Measurements from ENCODE around the gene PCED1A. TPM values are rescaled to one million over a fixed set of nuclear protein-coding genes. Genes with fewer than 3 reads are reported as not detected.
"Not testable (repeated sequence)": the region's sequence is repeated elsewhere in the genome, so short reads cannot be mapped to it uniquely, and the experiment has no call there.

Gene PCED1A
- total RNA-seq, 4 donors from 2014 or later: 2.6 to 9.3 (median 5.7) TPM

GRCh38 chr20:2809690-2810089 is 30.8 kb downstream of the PCED1A start:
- Histone ChIP-seq H3K9me3 (peaks cover 0 to 5% (median 0%) of the 10 kb centered on the region in 3 donors), H3K27ac (no peak overlapping the region), H3K4me1 (no peaks in the 10 kb centered on the region), H3K27me3 (peaks cover 25 to 46% (median 37%) of the 10 kb centered on the region in 3 donors), H3K4me3 (no peak overlapping the region), H3K36me3 (no peaks in the 10 kb centered on the region)
- intact Hi-C loops (cut with DNase I; ENCODE audit: low total_unique reads) (no loop called here), in situ Hi-C loops (cut with MboI; ENCODE audit: low sequenced_read_pairs in 4 of 4) (no loop called here)
- TF ChIP-seq CTCF (IDR thresholded peaks at IDR 0.05 in 4 of 5, conservative IDR thresholded peaks at IDR 0.05 in 1 of 5) (no peak), POLR2A (IDR thresholded peaks at IDR 0.05) (no peak)
- DNase-seq: no peak
- ATAC-seq: no peak

- DNase-seq; H3K4me3 ChIP-seq; H3K36me3 ChIP-seq; H3K4me1 ChIP-seq; H3K27ac ChIP-seq; ATAC-seq; in situ Hi-C loops (cut with MboI; ENCODE audit: low sequenced_read_pairs in 4 of 4); intact Hi-C loops (cut with DNase I; ENCODE audit: low total_unique reads); H3K9me3 ChIP-seq: not testable (repeated sequence)
- peaks cover 41 to 62% (median 45%) of the 10 kb centered on the region in 3 donors for H3K27me3 ChIP-seq
These were observed 32.5 kb downstream of the PCED1A start for GRCh38 chr20:2807929-2808328.

- no peaks in the 10 kb centered on the region for H3K4me1 ChIP-seq
- TF ChIP-seq POLR2A (IDR thresholded peaks at IDR 0.05): no peak
- no peak for TF ChIP-seq CTCF (IDR thresholded peaks at IDR 0.05 in 4 of 5, conservative IDR thresholded peaks at IDR 0.05 in 1 of 5)
- H3K36me3 ChIP-seq: no peaks in the 10 kb centered on the region
- in situ Hi-C loops (cut with MboI; ENCODE audit: low sequenced_read_pairs in 4 of 4) (no loop called here), intact Hi-C loops (cut with DNase I; ENCODE audit: low total_unique reads) (no loop called here)
- H3K27me3 ChIP-seq: peaks cover 44 to 66% (median 44%) of the 10 kb centered on the region in 3 donors
- ATAC-seq: no peak
- no peak overlapping the region for H3K4me3 ChIP-seq
- H3K27ac ChIP-seq: no peak overlapping the region
- peaks cover 0 to 3% (median 0%) of the 10 kb centered on the region in 3 donors for H3K9me3 ChIP-seq
- DNase-seq: no peak
These were observed 33.4 kb downstream of the PCED1A start for GRCh38 chr20:2807019-2807418.

GRCh38 chr20:2806351-2806701 is 34.1 kb downstream of the PCED1A start:
- no peaks in the 10 kb centered on the region for H3K4me1 ChIP-seq
- in situ Hi-C loops (cut with MboI; ENCODE audit: low sequenced_read_pairs in 4 of 4) (no loop called here), intact Hi-C loops (cut with DNase I; ENCODE audit: low total_unique reads) (no loop called here)
- H3K9me3 ChIP-seq: peaks cover 0 to 1% (median 0%) of the 10 kb centered on the region in 3 donors
- no peak overlapping the region for H3K4me3 ChIP-seq
- no peaks in the 10 kb centered on the region for H3K36me3 ChIP-seq
- H3K27ac ChIP-seq: no peak overlapping the region
- DNase-seq (no peak), ATAC-seq (no peak)
- H3K27me3 ChIP-seq: peaks cover 42 to 69% (median 51%) of the 10 kb centered on the region in 3 donors
- TF ChIP-seq CTCF (IDR thresholded peaks at IDR 0.05 in 4 of 5, conservative IDR thresholded peaks at IDR 0.05 in 1 of 5) (no peak), POLR2A (IDR thresholded peaks at IDR 0.05) (no peak)

- DNase-seq (no peak), ATAC-seq (no peak)
- H3K4me1 ChIP-seq: no peaks in the 10 kb centered on the region
- no peak for TF ChIP-seq CTCF (IDR thresholded peaks at IDR 0.05 in 4 of 5, conservative IDR thresholded peaks at IDR 0.05 in 1 of 5)
- no peak for TF ChIP-seq POLR2A (IDR thresholded peaks at IDR 0.05)
- intact Hi-C loops (cut with DNase I; ENCODE audit: low total_unique reads) (no loop called here), in situ Hi-C loops (cut with MboI; ENCODE audit: low sequenced_read_pairs in 4 of 4) (no loop called here)
- H3K36me3 ChIP-seq: no peaks in the 10 kb centered on the region
- no peak overlapping the region for H3K27ac ChIP-seq
- peaks cover 47 to 71% (median 56%) of the 10 kb centered on the region in 3 donors for H3K27me3 ChIP-seq
- H3K4me3 ChIP-seq: no peak overlapping the region
- peaks cover 0 to 6% (median 0%) of the 10 kb centered on the region in 3 donors for H3K9me3 ChIP-seq
These were observed 34.6 kb downstream of the PCED1A start for GRCh38 chr20:2805689-2806350.
